SU-DHL-6 (cell line): ENCODE results near the gene ERGIC3.

ENCODE experiments used
- H2AFZ ChIP-seq: fragments of 200-600 bp; sonication (generic); 2 replicates; pipeline ENCODE4 v1.6.1; 2014; ENCODE audit warnings: low read depth, mild to moderate bottlenecking, moderate library complexity, mixed read lengths, antibody characterized with exemption, low read length; ENCODE audit not compliant: severe bottlenecking
- H3F3A ChIP-seq: fragments of 200-600 bp; shearing (Covaris generic); 2 replicates; pipeline ENCODE4 v1.6.0; 2016; ENCODE audit warnings: antibody characterized with exemption, mild to moderate bottlenecking; ENCODE audit not compliant: insufficient read depth
- H3K27ac ChIP-seq: fragments of 200-600 bp; sonication (generic); 2 replicates; pipeline ENCODE4 v1.5.1; 2016; ENCODE audit warnings: low read depth, mild to moderate bottlenecking, low read length, moderate library complexity, mixed read lengths
- H3K27me3 ChIP-seq: fragments of 200-600 bp; sonication (generic), shearing (Covaris generic); 2 replicates; pipeline ENCODE4 v1.6.0; 2014; ENCODE audit warnings: mild to moderate bottlenecking, low read length
- H3K36me3 ChIP-seq: fragments of 200-600 bp; sonication (generic); 2 replicates; pipeline ENCODE4 v1.6.1; 2014; ENCODE audit warnings: mild to moderate bottlenecking, low read length, mixed read lengths
- H3K4me2 ChIP-seq: fragments of 300-600, 200-600 bp; shearing (Covaris generic), sonication (generic); 2 replicates; pipeline ENCODE4 v1.6.0; 2014; ENCODE audit warnings: low read length, low read depth, mild to moderate bottlenecking; ENCODE audit not compliant: poor library complexity, severe bottlenecking
- H3K4me3 ChIP-seq: fragments of 200-600 bp; sonication (generic); 2 replicates; pipeline ENCODE4 v1.5.1; 2014; ENCODE audit warnings: antibody characterized with exemption, low read length, mild to moderate bottlenecking, mixed read lengths; ENCODE audit not compliant: insufficient read depth, poor library complexity, severe bottlenecking
- H3K79me2 ChIP-seq: fragments of 200-600 bp; sonication (generic); 2 replicates; pipeline ENCODE4 v1.6.1; 2014; ENCODE audit warnings: mild to moderate bottlenecking, low read length, moderate library complexity; ENCODE audit not compliant: insufficient read depth
- H3K9ac ChIP-seq: fragments of 200-600 bp; sonication (generic); 2 replicates; pipeline ENCODE4 v1.7.0; 2014; ENCODE audit warnings: mild to moderate bottlenecking, low read length
- H3K9me2 ChIP-seq: fragments of 200-600 bp; sonication (generic); replicated peaks from 2 replicates; pipeline ENCODE4 v1.6.1; 2014; ENCODE audit warnings: low read length; ENCODE audit not compliant: insufficient read depth
- H3K9me3 ChIP-seq: fragments of 200-600 bp; sonication (generic); 2 replicates; pipeline ENCODE4 v1.6.1; 2014; ENCODE audit warnings: low read length, mixed read lengths; ENCODE audit not compliant: insufficient read depth
- H4K20me1 ChIP-seq: fragments of 200-600 bp; sonication (generic); 2 replicates; pipeline ENCODE4 v1.6.1; 2014; ENCODE audit warnings: low read depth, mild to moderate bottlenecking, antibody characterized with exemption, low read length, moderate library complexity, mixed read lengths
- CTCF ChIP-seq: fragments of 200-600 bp; sonication (generic); IDR thresholded peaks from one replicate; pipeline ENCODE4 v1.5.1; 2017; ENCODE audit warnings: antibody characterized with exemption, mild to moderate bottlenecking, low read length, moderate library complexity; ENCODE audit not compliant: insufficient read depth, poor library complexity, severe bottlenecking
- EZH2phosphoT487 ChIP-seq: fragments of 200-600 bp; sonication (generic), shearing (Covaris generic); conservative IDR thresholded peaks from 2 replicates; pipeline ENCODE4 v1.6.1; 2018; ENCODE audit warnings: mild to moderate bottlenecking, antibody characterized with exemption, low read length, moderate library complexity, mixed read lengths

ERGIC3 gene

DNA sequence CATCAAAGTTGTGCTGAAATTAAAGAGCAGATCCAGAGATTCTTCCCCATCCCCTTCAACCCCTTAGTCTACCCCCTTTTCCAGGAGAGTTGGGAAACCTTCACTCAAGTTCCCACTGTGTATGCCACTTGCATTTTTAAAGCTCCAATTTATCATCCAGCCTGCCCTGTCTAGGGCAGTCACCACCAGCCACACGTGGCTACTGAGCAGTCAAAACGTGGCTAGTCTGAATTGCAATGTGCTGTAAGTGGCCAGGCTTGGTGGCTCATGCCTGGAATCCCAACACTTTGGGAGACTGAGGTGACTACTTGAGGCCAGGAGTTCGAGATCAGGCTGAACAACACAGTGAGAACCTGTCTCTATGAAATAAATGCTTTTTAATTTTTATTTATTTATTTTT, 34.9 kb downstream of the ERGIC3 start:
- H3K79me2 ChIP-seq, result no peaks in the 10 kb centered on the region
- H4K20me1 ChIP-seq, result no peaks in the 10 kb centered on the region
- no peak overlapping the region for H3K4me3 ChIP-seq
- no peak overlapping the region for H2AFZ ChIP-seq
- no peaks in the 10 kb centered on the region for H3K36me3 ChIP-seq
- TF ChIP-seq EZH2phosphoT487, result no peak
- no peak for TF ChIP-seq CTCF
- H3K9me3 ChIP-seq, result no peaks in the 10 kb centered on the region
- no peaks in the 10 kb centered on the region for H3K9me2 ChIP-seq
- H3K27me3 ChIP-seq, result no peaks in the 10 kb centered on the region
- H3K9ac ChIP-seq, result no peak overlapping the region
- no peaks in the 10 kb centered on the region for H3F3A ChIP-seq
- H3K27ac ChIP-seq, result no peak overlapping the region
- H3K4me2 ChIP-seq, result no peak overlapping the region

GRCh38 chr20:35578469-35578868, 36.6 kb downstream of the ERGIC3 start:
- Histone ChIP-seq H3K27me3 (no peaks in the 10 kb centered on the region), H3K9ac (no peak overlapping the region), H3K79me2 (no peaks in the 10 kb centered on the region), H3F3A (no peaks in the 10 kb centered on the region), H3K9me2 (no peaks in the 10 kb centered on the region), H3K36me3 (no peaks in the 10 kb centered on the region), H3K9me3 (no peaks in the 10 kb centered on the region), H3K4me2 (no peak overlapping the region), H3K4me3 (no peak overlapping the region), H4K20me1 (no peaks in the 10 kb centered on the region), H3K27ac (no peak overlapping the region), H2AFZ (no peak overlapping the region)
- TF ChIP-seq EZH2phosphoT487 (no peak), CTCF (no peak)

GRCh38 chr20:35579196-35579595, 37.3 kb downstream of the ERGIC3 start:
- H3K4me2 ChIP-seq, result no peak overlapping the region
- H4K20me1 ChIP-seq, result no peaks in the 10 kb centered on the region
- no peak for TF ChIP-seq EZH2phosphoT487
- no peak for TF ChIP-seq CTCF
- H3K27ac ChIP-seq, result no peak overlapping the region
- no peaks in the 10 kb centered on the region for H3K9me2 ChIP-seq
- no peaks in the 10 kb centered on the region for H3F3A ChIP-seq
- H3K36me3 ChIP-seq, result no peaks in the 10 kb centered on the region
- H3K4me3 ChIP-seq, result no peak overlapping the region
- no peaks in the 10 kb centered on the region for H3K27me3 ChIP-seq
- no peaks in the 10 kb centered on the region for H3K79me2 ChIP-seq
- H3K9me3 ChIP-seq, result no peaks in the 10 kb centered on the region
- no peak overlapping the region for H2AFZ ChIP-seq
- no peak overlapping the region for H3K9ac ChIP-seq

- no peaks in the 10 kb centered on the region for H3K9me2 ChIP-seq
- no peaks in the 10 kb centered on the region for H3K79me2 ChIP-seq
- TF ChIP-seq EZH2phosphoT487 (no peak), CTCF (no peak)
- H4K20me1 ChIP-seq, result no peaks in the 10 kb centered on the region
- no peak overlapping the region for H3K9ac ChIP-seq
- H3K27me3 ChIP-seq, result no peaks in the 10 kb centered on the region
- H3K4me2 ChIP-seq, result no peak overlapping the region
- no peaks in the 10 kb centered on the region for H3K9me3 ChIP-seq
- H3F3A ChIP-seq, result no peaks in the 10 kb centered on the region
- H3K4me3 ChIP-seq, result no peak overlapping the region
- no peak overlapping the region for H2AFZ ChIP-seq
- no peak overlapping the region for H3K27ac ChIP-seq
- H3K36me3 ChIP-seq, result no peaks in the 10 kb centered on the region
Observed at GRCh38 chr20:35582131-35582530, 40.3 kb downstream of the ERGIC3 start.
